Right lobe of liver (tissue), 6 donors: ENCODE results near the gene PACC1. TPM values are rescaled to one million over a fixed set of nuclear protein-coding genes. Genes with fewer than 3 reads are reported as not detected.

Experiments used
- ATAC-seq, 4 donors: fragments of 200-7000 bp; cut with Tn5 transposase; one replicate each; pipeline ENCODE4 v1.9.1; 2020; ENCODE audit warnings: mild to moderate bottlenecking in 4 of 4, moderate library complexity in 4 of 4
- DNase-seq, 3 donors: peaks; one replicate each; pipeline ENCODE4 v3.0.0-alpha.2; 2020
- H3K27ac ChIP-seq, 3 donors: fragments of 200-600 bp; one replicate each; pipeline ENCODE4 v1.8.0; 2022
- H3K27me3 ChIP-seq, 2 donors: fragments of 200-600 bp; one replicate each; pipeline ENCODE4 v1.8.0; 2022
- H3K36me3 ChIP-seq, 4 donors: fragments of 200-600 bp; sonication (generic) in 1 of 4; one replicate each; pipeline versions ENCODE4 v1.5.1 to v1.8.0; 2017 to 2022; ENCODE audit warnings: control low read depth in 1 of 4
- H3K4me1 ChIP-seq, 4 donors: fragments of 200-600 bp; sonication (generic) in 1 of 4; one replicate each; pipeline versions ENCODE4 v1.5.1 to v1.8.0; 2017 to 2022; ENCODE audit warnings: control low read depth in 1 of 4
- H3K4me3 ChIP-seq, 3 donors: fragments of 200-600 bp; one replicate each; pipeline ENCODE4 v1.8.0; 2022
- H3K9me3 ChIP-seq, 4 donors: fragments of 200-600 bp; sonication (generic) in 1 of 4; one replicate each; pipeline versions ENCODE4 v1.5.1 to v1.8.0; 2017 to 2022; ENCODE audit warnings: control low read depth in 1 of 4
- CTCF ChIP-seq, 4 donors: fragments of 200-600 bp in 3 of 4; fragments of 450-650 bp in 1 of 4; IDR thresholded peaks; one replicate each; pipeline versions ENCODE4 v1.5.1 to v1.8.0; 2016 to 2022; ENCODE audit warnings: antibody characterized with exemption in 4 of 4, mild to moderate bottlenecking in 2 of 4
- POLR2A ChIP-seq: fragments of 450-650 bp; IDR thresholded peaks from one replicate; pipeline ENCODE4 v1.6.1; 2017; ENCODE audit warnings: antibody characterized with exemption, mild to moderate bottlenecking
- whole genome bisulfite sequencing: methylation state at CpG from one replicate; pipeline ENCODE4 v1.1.6; 2018; ENCODE audit warnings: low coverage, low lambda C conversion rate; ENCODE audit not compliant: insufficient coverage; ENCODE audit errors: missing lambda C conversion rate; 5-methylcytosine and 5-hydroxymethylcytosine counted together
- intact Hi-C, 2 donors: fragments of 100-400 bp; cut with DNase I; formaldehyde crosslinking; loops; one replicate each; pipeline versions ENCODE4 v1.11.2 to v1.14.1; 2022
- total RNA-seq, 6 experiments: library from RNA; depleted of rRNA in 2 of 6; stranded (reverse); fragments of >200 nt in 2 of 6; fragmentation: NEBNext Ultra II Directional in 3 of 6; extraction: Animal tissue kit (Norgen Biotek cat#: 25700) in 3 of 6; gene quantifications; one replicate each; pipeline versions ENCODE4 v1.1.0 to v1.2.4, GENCODE V29; 2016 to 2023
- donor health status: DM: no; HTN: yes; CAD: no.
- donor health status: DM: no; HTN: no; CAD: no.
- donor health status: DM: no; HTN: no; CAD: no.
- donor health status: DM: no; HTN: yes; CAD: no.
- donor health status: DM: no; HTN: yes; CAD: no.

Gene PACC1
- total RNA-seq, 6 experiments from 2014 or later = 0.88 to 3.3 (median 1.7) TPM

DNA sequence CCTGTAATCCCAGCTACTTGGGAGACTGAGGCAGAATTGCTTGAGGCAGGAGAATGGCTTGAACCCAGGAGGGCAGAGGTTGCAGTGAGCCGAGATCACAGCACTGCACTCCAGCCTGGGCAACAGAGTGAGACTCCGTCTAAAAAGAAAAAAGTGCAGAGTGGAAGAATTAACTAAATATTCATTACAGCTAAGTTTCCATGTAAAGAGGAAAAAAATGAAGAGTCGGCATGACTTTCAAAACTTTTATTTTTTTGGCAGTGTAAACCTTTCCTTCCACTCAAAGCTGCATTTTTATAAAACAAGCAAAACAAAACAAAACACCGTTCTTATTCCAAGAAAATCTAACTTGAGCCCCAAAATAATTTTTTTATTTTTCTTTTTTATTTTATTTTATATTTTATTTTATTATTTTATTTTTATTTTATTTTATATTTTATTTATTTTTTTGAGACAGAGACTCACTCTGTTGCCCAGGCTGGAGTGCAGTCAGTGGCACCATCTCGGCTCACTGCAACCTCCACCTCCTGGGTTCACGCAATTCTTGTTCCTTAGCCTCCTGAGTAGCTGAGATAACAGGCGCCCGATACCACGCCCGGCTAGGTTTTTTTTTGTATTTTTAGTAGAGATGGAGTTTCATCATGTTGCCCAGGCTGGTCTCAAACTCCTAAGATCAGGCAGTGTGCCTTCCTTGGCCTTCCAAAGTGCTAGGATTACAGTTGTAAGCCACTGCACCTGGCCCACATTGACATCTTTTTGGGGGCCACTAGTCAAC, 62.9 kb downstream of the PACC1 start:
- H3K36me3 ChIP-seq = peaks cover 0 to 76% (median 21%) of the 10 kb centered on the region in 4 donors
- intact Hi-C loops = no loop called here
- no peaks in the 10 kb centered on the region for H3K4me1 ChIP-seq
- H3K27me3 ChIP-seq = no peaks in the 10 kb centered on the region
- H3K27ac ChIP-seq = no peak overlapping the region
- no peak for ATAC-seq
- TF ChIP-seq POLR2A = no peak
- no peak for TF ChIP-seq CTCF (IDR thresholded peaks at IDR 0.05)
- 90% methylated on average over 10 of the region's 10 CpGs for WGBS
- no peaks in the 10 kb centered on the region for H3K9me3 ChIP-seq
- no peak overlapping the region for H3K4me3 ChIP-seq
- DNase-seq = no peak

GRCh38 chr1:212346601-212347000, 68.1 kb downstream of the PACC1 start:
- intact Hi-C loops = no loop called here
- Histone ChIP-seq H3K27me3 (no peaks in the 10 kb centered on the region), H3K9me3 (no peaks in the 10 kb centered on the region), H3K27ac (no peak overlapping the region), H3K4me1 (no peaks in the 10 kb centered on the region), H3K4me3 (no peak overlapping the region), H3K36me3 (peaks cover 0 to 53% (median 20%) of the 10 kb centered on the region in 4 donors)
- ATAC-seq = peak in 1 of 4 donors; percentile 35
- no peak for DNase-seq
- WGBS = 82% methylated on average over 1 of the region's 1 CpG
- TF ChIP-seq CTCF (IDR thresholded peaks at IDR 0.05) = no peak
- TF ChIP-seq POLR2A = no peak

- intact Hi-C loops = no loop called here
- H3K27me3 ChIP-seq = no peaks in the 10 kb centered on the region
- peaks cover 0 to 45% (median 21%) of the 10 kb centered on the region in 4 donors for H3K36me3 ChIP-seq
- H3K4me1 ChIP-seq = no peaks in the 10 kb centered on the region
- TF ChIP-seq CTCF (IDR thresholded peaks at IDR 0.05) (no peak), POLR2A (no peak)
- no peak overlapping the region for H3K4me3 ChIP-seq
- WGBS = 88% methylated on average over 4 of the region's 4 CpGs
- ATAC-seq = no peak
- no peak overlapping the region for H3K27ac ChIP-seq
- no peaks in the 10 kb centered on the region for H3K9me3 ChIP-seq
- DNase-seq = no peak
These were observed 69.8 kb downstream of the PACC1 start for GRCh38 chr1:212344905-212345304.

DNA sequence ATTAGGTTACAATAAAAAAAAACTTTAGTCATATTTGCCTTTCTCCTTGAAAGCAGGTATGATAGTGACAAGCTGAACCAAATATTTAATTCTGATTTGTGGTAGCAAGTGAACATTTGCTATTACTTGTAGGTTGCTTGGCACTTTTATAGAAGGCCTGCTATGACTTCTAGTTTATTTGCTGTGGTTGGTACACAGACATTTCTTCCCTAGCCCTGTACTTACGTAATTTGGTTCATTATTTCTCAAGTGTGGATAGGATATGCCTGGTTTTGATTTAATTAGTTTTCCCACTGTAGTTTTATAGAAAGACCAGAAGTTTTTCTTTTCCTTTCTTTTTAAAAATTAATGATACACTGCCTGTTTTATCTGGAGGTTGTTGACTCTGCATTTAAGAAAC, 73.6 kb downstream of the PACC1 start:
- DNase-seq = no peak
- Histone ChIP-seq H3K4me3 (no peak overlapping the region), H3K9me3 (no peaks in the 10 kb centered on the region), H3K36me3 (peaks cover 0 to 35% (median 6%) of the 10 kb centered on the region in 4 donors), H3K4me1 (no peaks in the 10 kb centered on the region), H3K27ac (no peak overlapping the region), H3K27me3 (no peaks in the 10 kb centered on the region)
- 54% methylated on average over 1 of the region's 1 CpG for WGBS
- TF ChIP-seq CTCF (IDR thresholded peaks at IDR 0.05) (no peak), POLR2A (no peak)
- intact Hi-C loops = no loop called here
- ATAC-seq = peak in 3 of 4 donors; percentile 59 to 73 (median 59)
